NCI-H1694 (cell line): ENCODE measurements around the gene METTL27.
"Not testable (repeated sequence)": the region's sequence is repeated elsewhere in the genome, so short reads cannot be mapped to it uniquely, and the experiment has no call there.

Experiments used
- DNase-seq: peaks from one replicate; lab custom pipeline; 2025; lab: John Stamatoyannopoulos, UW

The METTL27 gene

DNA sequence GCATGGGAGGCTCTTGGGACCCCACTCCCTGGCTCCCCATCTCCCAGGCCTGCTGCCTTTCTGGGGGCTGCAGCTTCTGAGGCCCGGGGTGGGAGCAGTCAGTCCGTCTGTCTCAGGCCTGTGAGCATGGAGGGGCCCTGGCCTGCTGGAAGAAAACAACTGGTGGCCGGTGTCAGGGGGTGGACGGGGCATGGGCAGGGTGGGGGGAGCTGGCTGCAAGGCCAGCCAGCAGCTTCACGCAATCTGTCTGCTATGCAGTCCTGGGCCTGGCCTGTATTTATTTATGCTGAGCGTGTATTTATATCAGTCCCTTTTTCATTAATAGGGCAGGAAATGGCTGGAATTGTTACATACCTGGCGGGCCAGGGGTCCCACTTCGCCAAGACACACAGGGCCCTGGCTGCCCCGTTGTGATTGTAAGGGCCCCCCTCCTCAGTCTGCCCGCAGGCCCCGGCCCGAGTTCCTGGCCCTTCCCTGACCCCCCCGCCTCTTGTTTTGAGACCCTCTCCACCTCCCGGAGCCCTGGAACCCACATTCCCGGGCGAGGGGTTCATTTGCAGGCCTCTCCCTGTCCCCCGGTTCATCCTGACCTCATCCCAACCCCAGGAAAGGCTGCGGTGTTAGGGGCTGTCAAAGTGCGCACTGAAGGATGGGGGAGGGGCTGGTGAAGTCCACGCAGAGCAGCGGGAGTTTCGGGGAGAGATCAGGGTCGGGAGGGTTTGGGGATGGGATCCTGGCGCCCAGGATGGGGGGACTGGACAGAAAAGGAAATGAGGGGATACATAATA lies 26.9 kb upstream of the METTL27 start:
- no peak for DNase-seq

DNA sequence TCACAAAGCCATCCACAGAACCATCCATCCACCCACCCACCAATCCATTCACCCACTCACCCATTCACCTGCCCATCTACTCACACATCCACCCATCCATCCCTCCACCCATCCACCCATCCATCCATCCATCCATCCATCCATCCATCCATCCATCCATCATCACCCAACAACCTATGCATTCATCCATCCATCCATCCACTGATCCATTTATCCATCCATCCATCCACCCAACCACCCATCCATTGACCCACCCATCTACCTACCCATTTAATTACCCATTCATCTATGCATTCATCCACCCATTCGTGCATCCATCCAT lies 24.1 kb upstream of the METTL27 start:
- DNase-seq, result no peak

DNA sequence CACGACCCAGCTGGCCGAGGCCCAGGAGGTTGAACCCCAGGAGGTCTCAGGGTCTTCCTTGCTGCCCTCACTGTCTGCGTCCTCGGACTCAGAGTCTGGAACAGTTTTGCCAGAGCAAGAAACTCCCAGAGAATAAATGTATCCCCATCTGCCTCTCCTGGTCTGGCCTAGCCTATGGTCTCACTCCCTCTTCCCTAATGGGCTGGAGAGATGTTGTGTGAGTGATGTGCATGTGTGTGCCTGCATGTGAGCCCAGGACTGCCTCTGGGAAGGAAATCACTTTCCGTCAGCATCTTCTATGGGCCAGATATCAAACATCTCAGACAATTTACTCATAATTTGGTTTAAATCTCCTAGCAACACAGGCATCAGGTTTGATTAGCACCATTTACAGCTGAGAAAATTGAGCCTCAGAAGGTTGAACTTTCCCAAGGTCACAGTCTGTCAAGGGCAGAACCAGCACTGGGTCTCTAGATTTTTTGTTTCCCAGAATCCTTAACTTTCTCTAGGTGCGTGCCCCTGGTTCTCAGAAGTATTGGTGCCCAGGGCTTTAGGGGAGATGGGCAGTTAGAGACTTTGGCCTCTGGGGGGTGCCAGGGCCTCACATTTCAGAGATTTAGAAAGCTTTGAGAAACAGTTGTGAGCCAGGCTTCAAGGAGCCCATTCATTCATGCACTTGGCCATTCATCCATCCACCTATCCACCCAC lies 23.6 kb upstream of the METTL27 start:
- peak; percentile 49 for DNase-seq

DNA sequence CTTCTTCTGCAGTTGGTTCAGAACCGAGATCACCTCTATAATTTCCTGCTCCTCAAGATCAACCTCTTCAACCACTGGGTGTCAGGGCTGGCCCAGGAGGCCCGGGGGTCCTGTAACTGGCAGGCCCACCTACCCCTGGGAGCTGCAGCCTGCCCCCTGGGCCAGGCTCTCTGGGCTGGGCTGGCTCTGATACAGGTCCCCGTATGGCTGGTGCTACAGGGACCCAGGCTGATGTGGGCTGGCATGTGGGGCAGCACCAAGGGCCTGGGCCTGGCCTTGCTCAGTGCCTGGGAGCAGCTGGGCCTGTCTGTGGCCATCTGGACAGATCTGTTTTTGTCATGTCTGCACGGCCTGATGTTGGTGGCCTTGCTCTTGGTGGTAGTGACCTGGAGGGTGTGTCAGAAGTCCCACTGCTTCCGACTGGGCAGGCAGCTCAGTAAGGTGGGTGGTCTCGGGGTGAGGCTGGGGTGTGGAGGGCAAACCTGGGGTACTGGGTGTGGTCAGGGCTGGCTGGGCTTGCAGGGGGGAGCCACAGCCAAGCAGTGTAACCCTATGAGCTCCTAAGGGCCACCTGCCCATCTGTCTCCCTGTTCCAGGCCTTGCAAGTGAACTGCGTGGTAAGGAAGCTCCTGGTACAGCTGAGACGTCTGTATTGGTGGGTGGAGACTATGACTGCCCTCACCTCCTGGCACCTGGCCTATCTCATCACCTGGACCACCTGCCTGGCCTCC lies 22.8 kb upstream of the METTL27 start:
- no peak for DNase-seq

DNA sequence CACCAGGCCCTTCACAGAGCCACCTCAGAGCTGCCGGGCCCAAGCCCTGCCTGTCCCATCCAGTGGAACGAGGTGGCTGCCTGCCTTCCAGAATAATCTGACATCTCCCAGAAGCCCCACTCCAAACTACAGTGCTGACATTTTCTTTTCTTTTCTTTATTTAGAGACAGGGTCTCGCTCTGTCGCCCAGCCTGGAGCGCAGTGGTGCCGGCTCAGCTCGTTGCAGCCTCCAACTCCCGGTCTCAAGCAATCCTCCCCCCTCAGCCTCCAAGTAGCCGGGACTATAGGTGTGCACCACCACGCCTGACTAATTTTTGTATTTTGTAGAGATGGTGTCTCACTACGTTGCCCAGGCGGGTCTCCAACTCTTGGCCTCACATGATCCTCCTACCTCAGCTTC lies 19.0 kb upstream of the METTL27 start:
- DNase-seq, result no peak

DNA sequence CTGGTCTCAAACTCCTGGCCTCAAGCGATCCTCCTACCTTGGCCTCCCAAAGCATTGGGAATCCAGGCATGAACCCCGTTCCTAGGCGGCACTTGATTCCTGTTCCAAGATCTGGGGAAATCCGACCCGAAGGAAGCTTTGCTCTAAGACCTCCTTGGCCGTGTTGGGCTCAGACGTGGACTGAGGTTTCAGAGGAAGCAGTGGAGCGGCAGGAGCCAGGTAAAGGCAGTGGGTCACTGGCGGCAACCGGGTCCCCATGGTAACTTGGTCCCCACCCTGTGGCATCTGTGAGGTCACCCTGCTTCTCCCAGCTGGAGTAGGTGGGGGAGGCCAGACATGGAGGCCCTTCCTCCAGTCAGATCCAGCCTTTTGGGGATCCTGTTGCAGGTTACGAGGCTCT lies 18.5 kb upstream of the METTL27 start, which contains the start of gene TMEM270:
TMEM270 (plus strand) TSS at position 301 of the 400 bp plus-strand sequence; CDS start at position 337, 36 bp downstream.
- DNase-seq, result no peak

DNA sequence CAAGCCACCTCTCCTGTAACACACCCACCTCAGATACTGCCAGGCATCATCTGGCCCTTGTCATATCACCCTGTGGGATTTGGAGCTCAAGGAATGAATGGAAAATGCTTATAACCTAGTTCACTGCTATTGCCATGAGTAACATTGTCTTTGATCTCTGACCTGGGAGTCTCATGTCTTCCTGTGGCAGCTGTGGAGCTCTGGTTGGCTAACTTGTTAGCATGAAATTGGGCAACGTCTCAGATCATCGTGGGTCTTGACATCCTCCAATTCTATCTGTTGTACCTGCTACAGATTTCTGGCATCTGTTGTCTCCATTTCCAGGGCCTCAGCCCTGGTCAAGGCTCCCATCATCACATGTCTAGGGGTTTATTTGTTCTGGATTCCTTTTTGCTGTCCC lies 16.5 kb upstream of the METTL27 start:
- DNase-seq, result no peak

DNA sequence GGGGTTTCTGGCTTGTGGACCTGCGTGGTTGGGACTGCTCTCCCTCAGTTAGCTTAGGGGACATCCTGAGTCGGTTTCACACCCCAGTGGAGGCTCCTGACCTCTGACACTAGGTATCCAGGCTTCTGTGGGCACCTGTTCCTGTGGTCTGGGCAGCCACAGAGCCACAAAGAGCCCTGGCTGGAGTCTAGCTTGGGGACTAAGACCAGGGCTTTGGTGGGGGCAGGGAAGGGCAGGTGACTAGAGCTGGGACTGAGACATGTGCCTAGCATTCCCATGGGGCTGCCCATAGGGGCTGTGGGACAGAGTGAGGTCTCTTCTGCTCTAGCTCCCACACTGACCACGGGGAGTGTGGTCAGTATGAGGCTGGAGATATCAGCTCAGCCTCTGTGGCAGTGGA lies 14.6 kb upstream of the METTL27 start:
- DNase-seq, result no peak

DNA sequence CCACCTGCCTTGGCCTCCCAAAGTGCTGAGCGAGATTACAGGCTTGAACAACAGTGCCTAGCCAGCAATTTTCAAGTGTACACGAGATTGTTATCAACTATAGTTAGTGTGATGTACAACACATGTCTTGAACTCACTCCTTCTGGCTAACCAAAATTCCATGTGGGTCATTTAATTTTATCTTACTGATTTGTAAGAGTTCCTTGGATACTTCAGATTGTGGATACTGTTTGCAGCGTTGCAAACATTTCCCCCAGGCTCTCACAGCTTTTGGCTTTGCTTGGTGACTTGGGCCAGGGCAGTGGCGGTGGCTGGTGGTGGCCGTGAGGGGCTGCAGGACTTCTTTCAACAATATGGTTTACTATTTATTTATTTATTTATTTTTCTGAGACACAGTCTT lies 10.2 kb upstream of the METTL27 start:
- no peak for DNase-seq

DNA sequence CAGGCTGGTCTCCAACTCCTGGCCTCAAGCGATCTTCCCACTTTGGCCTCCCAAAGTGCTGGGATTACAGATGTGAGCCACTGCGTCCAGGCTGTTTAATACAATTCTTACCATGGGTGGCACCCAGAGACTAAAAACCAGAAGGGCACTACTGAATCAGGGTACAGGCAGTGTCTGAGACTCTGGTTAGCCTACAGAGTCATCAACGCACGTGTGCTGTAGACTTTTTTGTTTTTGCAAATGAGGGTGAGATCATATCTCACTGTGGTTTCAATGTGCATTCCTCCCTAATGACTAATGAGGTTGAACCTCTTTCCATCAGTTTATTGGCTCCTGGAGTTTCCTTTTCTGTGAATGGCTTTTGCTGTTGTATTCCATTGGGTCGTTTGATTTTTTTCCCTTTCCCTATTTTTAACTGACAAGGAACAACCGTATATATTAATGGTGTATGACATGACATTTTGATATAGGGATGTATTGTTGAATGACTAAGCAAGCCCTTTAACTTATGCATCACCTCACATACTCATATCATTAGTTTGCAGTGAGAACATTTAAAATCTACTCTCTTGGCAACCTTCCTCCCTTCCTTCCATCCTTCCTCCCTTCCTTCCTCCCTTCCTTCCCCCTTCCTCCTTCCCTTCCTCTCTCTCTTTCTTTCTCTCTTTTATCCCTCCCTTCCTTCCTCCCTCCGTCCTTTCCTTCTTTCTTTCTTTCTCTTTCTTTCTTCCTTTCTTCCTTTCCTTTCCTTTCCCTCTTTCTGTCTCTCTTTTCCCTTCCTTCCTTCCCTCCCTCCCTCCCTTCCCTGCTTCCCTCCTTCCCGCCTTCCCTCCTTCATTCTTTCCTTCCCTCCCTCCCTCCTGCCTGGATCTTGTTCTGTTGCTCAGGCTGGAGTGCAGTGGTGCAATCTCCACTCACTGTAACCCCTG lies 9.4 kb upstream of the METTL27 start:
- DNase-seq, result no peak

DNA sequence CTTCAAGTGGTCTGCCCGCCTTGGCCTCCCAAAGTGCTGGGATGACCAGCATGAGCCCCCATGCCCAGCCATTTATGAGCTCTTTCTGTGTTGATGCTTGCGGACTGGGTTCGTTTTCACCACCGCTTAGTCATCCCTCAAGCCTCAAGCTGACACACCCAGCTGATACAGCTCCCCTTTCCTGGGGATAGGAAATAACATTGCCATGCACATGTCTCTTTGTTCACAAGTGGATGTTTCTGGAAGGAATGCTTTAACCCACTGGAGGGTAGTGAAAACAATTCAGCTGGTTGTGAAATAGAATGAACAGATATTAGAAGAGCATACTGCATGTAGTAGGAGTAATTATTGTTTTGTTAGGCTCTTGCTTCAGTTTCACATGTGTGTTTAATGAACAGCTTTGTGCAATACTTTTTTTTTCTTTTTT lies 8.5 kb upstream of the METTL27 start:
- no peak for DNase-seq

DNA sequence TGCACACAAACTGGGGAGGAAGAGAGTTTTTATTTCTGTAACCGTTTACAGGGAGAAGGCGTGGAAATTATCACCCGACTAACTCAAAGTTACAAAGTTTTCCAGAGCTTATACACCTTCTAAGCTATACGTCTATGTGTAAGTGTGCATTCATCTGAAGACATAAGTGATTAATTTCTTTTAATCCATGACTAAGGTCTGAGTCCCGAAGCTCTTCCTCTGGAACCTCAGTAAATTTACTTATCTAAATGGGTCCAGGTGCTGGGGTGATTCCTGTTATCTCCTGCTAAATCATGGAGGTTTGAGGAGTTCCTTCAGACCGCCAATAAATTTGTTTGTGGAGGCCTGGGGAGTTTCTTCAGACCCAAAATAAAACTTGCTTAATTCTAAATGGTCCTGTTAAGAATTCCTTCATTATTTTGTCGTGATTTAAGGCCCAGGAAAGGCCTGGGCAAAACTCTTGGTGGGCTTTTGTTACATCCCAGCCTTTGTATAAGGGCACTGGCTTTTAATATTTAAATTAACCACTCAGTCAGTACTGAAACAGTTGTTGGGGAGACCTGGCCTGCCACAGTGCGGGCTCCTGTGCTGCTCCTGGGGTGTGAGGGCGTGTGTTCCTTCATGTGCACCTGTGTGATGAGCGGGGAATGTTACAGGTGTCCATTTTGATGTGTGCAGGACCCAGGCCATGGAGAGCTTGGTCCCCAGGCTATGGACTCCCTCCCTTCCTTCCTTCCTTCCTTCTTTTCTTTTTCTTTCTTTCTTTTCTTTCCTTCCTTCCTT lies 5.8 kb upstream of the METTL27 start:
- DNase-seq, result no peak

DNA sequence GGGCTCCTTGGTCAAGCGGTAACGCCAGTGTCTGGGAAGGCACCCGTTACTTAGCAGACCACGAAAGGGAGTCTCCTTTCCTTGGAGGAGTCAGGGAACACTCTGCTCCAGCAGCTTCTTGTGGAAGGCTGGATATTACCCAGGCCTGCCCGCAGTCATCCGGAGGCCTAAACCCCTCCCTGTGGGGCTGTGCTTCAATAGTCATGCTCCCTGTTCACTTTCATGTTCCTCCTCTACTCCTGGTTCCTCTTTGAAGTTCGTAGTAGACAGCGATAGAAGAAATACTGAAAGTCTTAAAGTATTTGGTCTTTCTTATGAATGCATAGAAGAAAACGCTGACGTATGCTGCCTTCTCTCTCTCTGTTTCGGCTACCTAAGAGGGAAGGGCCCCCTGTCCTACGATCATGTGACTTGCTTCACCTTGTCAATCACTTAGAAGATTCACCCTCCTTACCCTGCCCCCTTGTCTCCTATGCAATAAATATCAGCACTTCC lies 3.4 kb upstream of the METTL27 start:
- not testable (repeated sequence) for DNase-seq

DNA sequence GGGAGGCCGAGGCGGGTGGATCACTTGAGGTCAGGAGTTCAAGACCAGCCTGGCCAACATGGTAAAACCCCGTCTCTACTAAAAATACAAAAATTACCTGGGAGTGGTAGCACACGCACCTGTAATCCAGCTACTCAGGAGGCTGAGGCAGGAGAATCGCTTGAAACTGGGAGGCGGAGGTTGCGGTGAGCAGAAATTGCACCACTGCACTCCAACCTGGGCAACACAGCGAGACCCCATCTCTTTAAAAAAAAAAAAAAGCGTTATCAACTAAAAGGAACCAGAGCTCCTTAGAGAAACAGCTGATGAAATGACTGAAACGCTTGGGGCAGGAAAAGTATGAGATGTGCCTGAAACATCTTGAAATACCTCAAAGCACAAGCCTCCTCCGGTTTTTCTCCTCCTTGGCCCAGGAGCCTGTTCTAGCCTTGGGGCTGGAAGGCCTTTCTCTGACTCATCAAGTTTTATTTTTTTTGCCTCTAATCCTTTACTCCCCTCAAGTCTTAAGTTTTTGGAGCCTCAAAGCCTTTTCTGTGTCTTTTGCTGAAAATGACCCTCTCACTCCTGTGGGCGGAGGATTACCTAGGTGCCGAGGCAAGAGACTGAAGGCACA lies 2.6 kb upstream of the METTL27 start:
- no peak for DNase-seq

DNA sequence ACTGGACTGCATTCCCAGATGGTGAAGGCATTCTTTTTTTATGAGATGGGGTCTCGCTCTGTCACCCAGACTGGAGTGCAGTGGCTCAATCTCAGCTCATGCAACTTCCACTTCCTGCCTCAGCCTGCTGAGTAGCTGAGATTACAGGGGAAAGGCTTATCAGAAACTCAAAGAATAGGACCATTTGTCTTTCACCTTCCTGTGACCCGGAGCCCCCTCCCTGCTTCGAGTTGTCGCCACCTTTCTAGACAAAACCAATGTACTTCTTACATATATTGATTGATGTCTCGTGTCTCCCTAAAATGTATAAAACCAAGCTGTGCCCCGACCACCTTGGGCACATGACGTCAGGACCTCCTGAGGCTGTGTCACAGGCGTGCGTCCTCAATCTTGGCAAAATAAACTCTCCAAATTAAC lies 1.8 kb upstream of the METTL27 start:
- no peak for DNase-seq

DNA sequence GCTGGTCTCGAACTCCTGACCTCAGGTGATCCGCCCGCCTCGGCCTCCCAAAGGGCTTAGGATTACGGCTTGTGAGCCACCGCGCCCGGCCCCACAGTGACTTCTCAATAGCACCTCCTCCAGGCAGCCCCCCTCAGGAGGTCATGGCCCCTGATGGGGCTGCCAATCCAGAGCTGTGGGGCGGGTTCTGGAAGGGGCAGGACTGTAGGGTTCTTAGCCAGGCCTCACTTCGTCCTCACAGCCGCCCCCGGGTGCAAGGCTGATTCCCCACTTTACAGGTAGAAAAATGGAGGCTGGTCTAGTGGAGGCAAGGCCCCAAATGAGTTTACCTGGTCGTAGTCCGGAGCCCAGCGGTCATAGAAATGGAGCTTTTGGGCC lies 638 bp downstream of the METTL27 start:
- no peak for DNase-seq

DNA sequence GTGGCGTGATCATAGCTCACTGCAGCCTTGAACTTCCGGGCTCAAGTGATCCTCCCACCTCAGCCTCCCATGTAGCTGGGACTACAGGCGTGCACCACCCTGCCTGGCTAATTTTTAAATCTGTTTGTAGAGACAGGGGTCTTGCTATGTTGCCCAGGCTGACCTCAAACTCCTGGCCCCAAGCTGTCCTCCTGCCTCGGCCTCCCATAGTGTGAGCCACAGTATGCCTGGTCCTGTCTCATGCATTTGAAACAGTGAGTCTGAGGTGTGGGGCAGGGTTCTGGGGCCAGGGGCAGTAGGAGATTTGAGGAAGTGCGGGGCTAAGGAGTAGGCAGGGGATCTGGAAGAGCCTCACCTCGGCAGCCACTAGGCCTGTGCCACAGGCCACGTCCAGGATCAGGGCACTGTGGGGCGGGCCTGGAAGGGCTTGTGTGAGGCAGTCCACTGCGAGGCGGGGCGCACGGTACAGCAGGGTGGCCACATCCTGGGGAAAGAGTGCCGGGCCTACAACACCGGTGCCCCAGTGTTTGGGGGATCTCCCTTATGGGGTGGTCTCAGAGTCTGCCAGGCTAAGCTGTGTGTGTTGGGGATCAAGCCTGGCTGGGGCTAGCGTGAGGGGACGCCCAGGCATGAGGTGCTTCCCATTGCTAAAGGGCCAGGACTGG lies 1.5 kb downstream of the METTL27 start:
- DNase-seq, result no peak

DNA sequence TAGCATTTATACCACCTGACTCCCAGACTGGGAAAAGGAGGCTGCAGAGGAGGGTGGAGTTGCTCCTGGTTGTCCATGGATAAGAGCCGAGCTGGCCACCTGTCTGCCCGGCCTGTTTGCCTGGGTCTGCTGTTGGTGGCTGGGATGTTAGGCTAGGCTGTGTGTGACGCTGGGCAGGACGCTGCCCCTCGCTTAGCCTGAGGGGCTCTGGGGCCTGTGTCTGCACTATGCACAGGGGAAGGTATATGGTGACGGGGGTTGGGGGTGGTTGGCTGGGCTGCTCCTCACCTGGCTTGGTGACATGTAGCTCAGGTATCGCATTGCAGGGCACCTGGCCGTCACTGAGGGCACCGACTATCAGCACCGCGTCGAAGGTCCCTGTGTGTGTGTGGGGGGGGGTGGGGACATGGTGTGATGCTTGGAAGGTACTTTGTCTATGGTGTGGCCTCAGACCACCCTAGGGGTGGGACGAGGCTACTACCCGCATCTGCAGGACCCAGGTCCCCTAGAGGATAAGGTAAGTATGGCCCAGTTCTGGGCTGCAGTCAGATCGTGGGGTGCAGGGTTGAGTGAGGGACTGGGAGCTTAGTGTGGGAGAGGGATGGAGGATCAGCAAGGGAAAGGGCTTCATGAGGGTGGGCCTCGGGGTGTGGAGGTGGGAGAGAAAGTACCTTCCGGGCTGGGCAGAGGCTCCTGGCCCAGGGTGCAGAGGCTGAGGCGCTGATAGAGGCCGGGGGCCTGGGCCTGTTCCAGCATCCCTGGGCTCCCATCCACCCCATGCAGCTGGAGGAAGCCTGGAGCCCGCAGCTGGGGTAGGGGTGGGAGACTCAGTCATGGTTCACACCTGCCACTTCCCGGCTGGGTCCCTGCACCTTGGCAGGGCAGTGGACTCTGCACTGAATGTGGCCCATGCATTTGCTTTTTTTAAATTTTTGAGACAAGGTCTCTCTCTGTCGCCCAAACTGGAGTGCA lies 2.3 kb downstream of the METTL27 start:
- no peak for DNase-seq

DNA sequence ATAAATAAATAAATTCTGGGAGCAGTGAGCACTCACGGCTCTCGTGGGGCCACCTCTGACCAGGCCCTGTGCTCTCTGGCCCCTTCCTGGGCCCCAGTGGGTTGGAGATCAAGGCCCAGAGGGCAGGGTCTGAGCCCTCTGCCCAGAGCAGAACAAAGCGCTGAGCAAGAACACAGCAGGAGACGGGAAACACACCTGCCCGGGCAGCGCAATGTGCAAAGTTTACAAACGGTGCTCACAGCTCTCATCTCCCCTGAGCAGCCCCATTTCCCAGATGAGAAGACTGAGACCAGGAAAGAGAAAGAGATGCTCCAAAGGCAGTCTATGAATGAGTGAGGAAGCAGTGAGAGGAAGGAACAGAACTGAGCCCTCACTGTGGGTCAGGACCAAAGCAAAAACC lies 3.0 kb downstream of the METTL27 start:
- no peak for DNase-seq
